Measurements from ENCODE around the gene ZNF215. TPM values are rescaled to one million over a fixed set of nuclear protein-coding genes. Genes with fewer than 3 reads are reported as not detected.

The ZNF215 gene
- total and polyA plus RNA-seq, 2 of the 8 experiments (the other 6 are each of a cell fraction or from before 2014, with no cell fraction given): 6.4 to 17.9 TPM

DNA sequence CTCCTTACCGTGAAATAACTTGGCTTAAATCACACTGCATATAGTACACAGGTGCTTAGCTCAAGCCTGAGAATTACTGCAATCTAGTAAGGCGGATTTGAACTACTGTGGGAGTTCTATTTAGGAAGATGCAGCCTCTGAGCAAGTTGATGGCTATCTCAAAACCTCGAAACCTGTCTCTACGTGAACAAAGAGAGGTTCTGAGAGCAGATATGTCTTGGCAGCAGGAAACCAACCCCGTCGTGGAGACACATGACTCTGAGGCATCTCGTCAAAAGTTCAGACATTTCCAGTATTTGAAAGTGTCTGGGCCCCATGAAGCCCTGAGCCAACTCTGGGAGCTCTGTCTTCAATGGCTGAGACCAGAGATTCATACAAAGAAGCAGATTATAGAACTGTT is 5.9 kb downstream of the ZNF215 start:
- Histone ChIP-seq H4K20me1 (replicated peaks in 1 of 2; ENCODE audit: control insufficient read depth in 1 of 2, insufficient read depth in 2 of 2, low read length in 2 of 2) (no peaks in the 10 kb centered on the region), H3K27me3 (replicated peaks in 1 of 4; ENCODE audit: control insufficient read depth in 3 of 4, extremely low read depth in 1 of 4, insufficient read depth in 3 of 4, low read length in 3 of 4) (no peaks in the 10 kb centered on the region), H3K9ac (replicated peaks in 1 of 4; ENCODE audit: extremely low read depth in 1 of 4, low read depth in 3 of 4, low read length in 3 of 4) (no peak overlapping the region), H4K5ac (ENCODE audit: insufficient read length, low read depth, low read length) (no peak overlapping the region), H2BK120ac (replicated peaks; ENCODE audit: low read depth, low read length) (no peak overlapping the region), H3K4me3 (ENCODE audit: extremely low read depth in 1 of 4, insufficient read depth in 2 of 4, low read depth in 3 of 4, low read length in 4 of 4) (no peak overlapping the region), H3K23me2 (ENCODE audit: low read depth, low read length) (peaks cover 5% of the 10 kb centered on the region; the same call in 1 of the 2 replicates), H3K4ac (replicated peaks; ENCODE audit: insufficient read length, low read depth, low read length) (no peak overlapping the region), H2BK12ac (ENCODE audit: low read depth, low read length) (no peak overlapping the region), H2BK15ac (ENCODE audit: low read length) (no peak overlapping the region), H3K18ac (ENCODE audit: extremely low read depth, low read length) (no peak overlapping the region), H3K4me1 (replicated peaks in 1 of 4; ENCODE audit: control insufficient read depth in 3 of 4, insufficient read depth in 4 of 4, low read length in 3 of 4) (peaks cover 2 to 5% (median 4%) of the 10 kb centered on the region in 4 experiments; a peak in 4 of 7 replicates), H2BK5ac (ENCODE audit: low read depth, low read length) (no peak overlapping the region), H3K79me2 (ENCODE audit: control insufficient read depth in 1 of 2, insufficient read depth in 2 of 2, low read length in 2 of 2) (peaks cover 0 to 35% of the 10 kb centered on the region in 2 experiments; a peak in 2 of 4 replicates), H3K56ac (replicated peaks; ENCODE audit: insufficient read length, low read depth, low read length) (no peak overlapping the region), H3K4me2 (ENCODE audit: insufficient read depth in 1 of 2, low read depth in 2 of 2, low read length in 2 of 2) (no peak overlapping the region), H2AFZ (ENCODE audit: low read length) (no peak overlapping the region), H4K91ac (replicated peaks; ENCODE audit: insufficient read length, low read length) (no peak overlapping the region), H3K27ac (ENCODE audit: low read depth, low read length) (no peak overlapping the region), H2BK20ac (ENCODE audit: low read length) (no peak overlapping the region), H2AK5ac (ENCODE audit: low read depth, low read length) (no peak overlapping the region), H3K36me3 (ENCODE audit: control insufficient read depth in 2 of 4, insufficient read depth in 4 of 4, low read length in 3 of 4) (peaks cover 0 to 9% (median 4%) of the 10 kb centered on the region in 4 experiments; a peak in 4 of 8 replicates), H3K14ac (ENCODE audit: insufficient read length) (no peak overlapping the region), H3K79me1 (ENCODE audit: low read depth, low read length) (no peaks in the 10 kb centered on the region; the same call in 1 of the 2 replicates), H3K23ac (ENCODE audit: insufficient read length) (no peak overlapping the region), H4K8ac (ENCODE audit: extremely low read depth, insufficient read depth, low read length) (no peak overlapping the region; the same call in 1 of the 2 replicates), H3K9me3 (ENCODE audit: insufficient read depth in 2 of 2, low read depth in 1 of 2, low read length in 1 of 2) (no peaks in the 10 kb centered on the region)
- ChIA-PET CTCF (ENCODE audit: partially characterized antibody) (interaction anchor here (0.6 to 2.3 kb wide), 2 partner anchors 120 to 1147 kb away, joined by 4 read pairs; no protein-coding TSS in a partner anchor), POLR2A (ENCODE audit: partially characterized antibody) (no interaction called here)
- WGBS, 2 experiments (ENCODE audit: extremely low coverage in 1 of 2, insufficient coverage in 1 of 2, insufficient read length in 1 of 2, insufficient replicate concordance in 2 of 2, low coverage in 1 of 2, low lambda C conversion rate in 2 of 2, missing lambda C conversion rate in 1 of 2): 93% methylated on average over 7 of the region's 7 CpGs; no CpG with 5 or more reads in 1 of the 2 experiments
- FAIRE-seq (no peak), DNase-seq (ENCODE audit: low read depth in 1 of 2, low spot score in 2 of 2) (no peak)
- no peak for TF ChIP-seq PHF8 (conservative IDR thresholded peaks at IDR 0.05; ENCODE audit: low read depth, low read length)
- no peak for TF ChIP-seq KDM1A (IDR thresholded peaks at IDR 0.05; ENCODE audit: borderline replicate concordance, low read length)
- no peak for TF ChIP-seq SP4 (IDR thresholded peaks at IDR 0.05; ENCODE audit: low read length)
- TF ChIP-seq TAF7 (optimal IDR thresholded peaks at IDR 0.05; ENCODE audit: borderline replicate concordance, low read depth, low read length): no peak
- TF ChIP-seq SP2 (IDR thresholded peaks at IDR 0.05; ENCODE audit: low read length): no peak

Measured in H1 (cell line).